GM11168 (cell line): Measurements from ENCODE around the gene ARL6IP6.
"Not testable (repeated sequence)": the region's sequence is repeated elsewhere in the genome, so short reads cannot be mapped to it uniquely, and the experiment has no call there.

Source experiments
- in situ Hi-C: fragments of 300-500 bp; cut with MboI; formaldehyde crosslinking; loops from one replicate; pipeline ENCODE4 v1.12.0; 2022; ENCODE audit warnings: low sequenced_read_pairs; ENCODE audit not compliant: unreplicated experiment

Gene ARL6IP6

DNA sequence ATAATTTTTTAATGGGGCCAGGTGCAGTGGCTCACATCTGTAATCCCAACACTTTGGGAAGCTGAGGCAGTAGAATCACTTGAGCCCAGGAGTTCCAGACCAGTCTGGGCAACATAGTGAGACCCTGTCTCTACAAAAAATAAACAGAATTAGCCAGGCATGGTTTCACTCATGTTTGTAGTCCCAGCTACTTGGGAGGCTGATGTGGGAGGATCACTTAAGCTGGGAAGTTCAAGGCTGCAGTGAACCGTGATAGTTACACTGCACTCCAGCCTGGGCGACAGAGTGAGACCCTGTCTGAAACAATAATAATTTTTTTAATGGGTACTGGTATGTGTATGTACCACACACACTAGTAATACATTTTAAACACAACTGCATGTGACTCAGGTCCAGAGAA lies 2.4 kb downstream of the ARL6IP6 start:
- in situ Hi-C loops = no loop called here

DNA sequence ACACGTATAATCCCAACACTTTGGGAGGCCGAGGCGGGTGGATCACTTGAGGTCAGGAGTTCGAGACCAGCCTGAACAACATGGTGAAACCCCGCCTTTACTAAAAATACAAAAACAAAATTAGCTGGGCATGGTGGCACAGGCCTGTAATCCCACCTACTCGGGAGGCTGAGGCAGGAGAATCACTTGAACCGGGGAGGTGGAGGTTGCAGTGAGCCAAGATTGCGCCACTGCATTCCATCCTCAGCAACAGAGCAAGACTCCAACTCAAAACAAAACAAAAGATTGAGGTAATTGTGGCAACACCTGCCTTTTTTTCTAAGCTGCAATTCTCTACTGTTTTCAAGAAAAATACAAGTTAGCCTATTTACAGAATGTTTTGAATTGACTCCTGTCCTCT lies 4.2 kb downstream of the ARL6IP6 start:
- in situ Hi-C loops = not testable (repeated sequence)

GRCh38 chr2:152723918-152724317 lies 5.5 kb downstream of the ARL6IP6 start:
- in situ Hi-C loops = no loop called here

DNA sequence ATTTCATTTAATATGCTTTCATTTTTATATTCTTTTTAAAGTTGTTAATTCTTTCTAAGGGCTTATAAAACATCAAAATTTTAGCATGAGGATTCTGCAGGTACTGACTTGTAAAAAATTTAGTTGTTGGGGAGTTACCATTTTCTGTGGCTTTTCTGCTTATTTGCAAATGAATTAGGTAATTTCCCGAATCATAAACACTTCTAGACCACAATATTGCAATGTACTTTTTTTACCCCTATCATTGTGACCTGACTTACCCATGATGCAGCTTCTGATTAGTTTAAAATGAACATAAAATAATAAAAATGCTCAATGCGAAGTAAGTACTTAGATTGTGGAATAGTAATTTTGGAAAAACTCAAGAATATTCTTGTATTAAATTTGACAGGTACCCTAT lies 11.4 kb downstream of the ARL6IP6 start:
- in situ Hi-C loops = no loop called here

DNA sequence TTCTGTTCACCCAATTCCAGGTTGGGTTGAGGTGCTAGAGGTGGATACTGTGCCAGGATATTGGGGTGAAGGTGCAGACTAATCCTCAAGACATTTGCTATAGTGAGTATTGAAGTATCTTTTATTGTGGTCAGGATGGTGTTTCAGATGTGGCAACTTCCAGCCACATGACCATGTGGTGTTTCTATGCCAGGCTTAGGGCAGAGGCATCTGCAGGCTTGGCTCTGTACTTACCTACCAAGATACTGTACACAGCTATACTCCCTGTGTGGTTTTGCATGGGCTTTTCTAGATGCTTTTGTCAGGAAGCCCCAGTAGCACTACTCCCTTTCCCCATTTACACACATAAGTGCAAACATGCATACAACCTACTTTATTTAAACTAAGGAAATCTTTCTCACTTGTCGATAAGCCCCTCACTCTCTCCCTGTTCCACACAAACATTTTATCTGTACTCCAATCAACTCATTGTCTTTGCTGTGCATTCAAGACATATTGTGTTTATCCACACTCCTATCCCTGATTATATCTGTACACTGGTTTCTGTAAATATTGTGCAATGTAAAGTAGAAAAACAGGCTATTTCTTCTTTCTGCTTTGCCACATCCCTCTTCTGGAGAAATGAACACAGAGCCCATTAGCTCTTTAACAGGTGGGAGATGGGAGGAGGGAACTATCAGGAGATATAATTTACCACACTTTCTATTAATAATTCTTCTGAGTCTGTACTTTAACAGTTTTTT lies 12.3 kb downstream of the ARL6IP6 start:
- in situ Hi-C loops = no loop called here

- in situ Hi-C loops = not testable (repeated sequence)
Measured at GRCh38 chr2:152737509-152737908, 19.1 kb downstream of the ARL6IP6 start.

GRCh38 chr2:152738438-152738837 lies 20.0 kb downstream of the ARL6IP6 start:
- in situ Hi-C loops = no loop called here

- in situ Hi-C loops = not testable (repeated sequence)
Measured at GRCh38 chr2:152739705-152740104, 21.3 kb downstream of the ARL6IP6 start.

- in situ Hi-C loops = no loop called here
Measured at GRCh38 chr2:152740743-152741328, 22.4 kb downstream of the ARL6IP6 start.

- in situ Hi-C loops = no loop called here
Measured at GRCh38 chr2:152743002-152743401, 24.6 kb downstream of the ARL6IP6 start.

DNA sequence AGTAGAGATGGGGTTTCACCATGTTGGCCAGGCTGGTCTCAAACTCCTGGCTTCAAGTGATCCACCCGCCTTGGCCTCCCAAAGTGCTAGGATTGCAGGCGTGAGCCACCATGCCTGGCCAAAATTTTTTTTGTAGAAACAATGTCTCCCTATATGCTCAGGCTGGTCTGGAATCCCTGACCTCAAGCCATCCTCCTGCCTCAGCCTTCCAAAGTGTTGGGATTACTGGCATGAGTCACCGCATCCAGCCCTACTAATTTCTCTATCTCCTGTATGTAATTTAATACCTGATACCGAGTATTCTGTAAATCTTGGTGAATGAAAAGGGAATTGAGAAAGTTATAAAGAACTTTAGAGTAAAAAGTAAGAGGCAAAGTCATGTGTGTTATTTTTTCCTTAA lies 29.3 kb downstream of the ARL6IP6 start:
- in situ Hi-C loops = not testable (repeated sequence)

GRCh38 chr2:152755029-152755428 lies 36.6 kb downstream of the ARL6IP6 start:
- in situ Hi-C loops = no loop called here

DNA sequence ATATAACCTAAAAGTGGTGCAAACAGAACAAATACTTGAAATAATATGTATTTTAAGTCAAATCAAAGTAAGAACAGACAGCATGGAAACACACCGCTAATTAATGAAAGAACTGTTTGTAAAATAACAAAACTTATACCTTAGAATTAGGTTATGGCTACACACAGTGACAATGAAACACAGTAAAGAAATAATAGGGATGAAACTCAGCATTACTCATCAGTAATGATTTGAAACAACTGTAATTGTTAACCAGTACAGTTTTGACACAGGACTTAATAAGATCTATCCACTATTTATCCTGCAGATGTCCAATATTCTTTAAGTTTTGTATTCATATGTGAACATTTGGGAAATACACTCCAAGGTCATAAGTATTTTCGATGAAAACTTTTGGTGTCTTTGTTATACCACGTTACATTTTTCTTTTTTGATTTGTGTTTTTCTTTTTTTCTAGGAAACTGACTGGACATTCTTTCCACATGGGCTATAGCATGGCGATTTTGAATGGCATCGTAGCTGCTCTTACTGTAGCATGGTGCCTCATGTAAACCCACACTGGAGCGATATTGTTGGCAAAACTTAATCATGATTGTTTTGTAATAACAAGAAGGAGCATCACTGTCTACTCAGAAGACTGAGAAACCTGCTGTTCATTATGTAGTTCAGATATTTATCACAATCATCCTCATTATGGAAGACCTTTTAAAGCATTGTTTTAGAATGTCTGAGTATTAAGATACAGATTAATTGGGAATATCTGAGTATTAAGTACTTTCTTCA lies 41.1 kb downstream of the ARL6IP6 start:
- in situ Hi-C loops = no loop called here

GRCh38 chr2:152761214-152761613 lies 42.8 kb downstream of the ARL6IP6 start:
- in situ Hi-C loops = no loop called here

- in situ Hi-C loops = no loop called here
Measured at GRCh38 chr2:152762202-152762601, 43.8 kb downstream of the ARL6IP6 start.

GRCh38 chr2:152763208-152763607 lies 44.8 kb downstream of the ARL6IP6 start:
- in situ Hi-C loops = not testable (repeated sequence)

GRCh38 chr2:152763651-152764050 lies 45.2 kb downstream of the ARL6IP6 start:
- in situ Hi-C loops = no loop called here

DNA sequence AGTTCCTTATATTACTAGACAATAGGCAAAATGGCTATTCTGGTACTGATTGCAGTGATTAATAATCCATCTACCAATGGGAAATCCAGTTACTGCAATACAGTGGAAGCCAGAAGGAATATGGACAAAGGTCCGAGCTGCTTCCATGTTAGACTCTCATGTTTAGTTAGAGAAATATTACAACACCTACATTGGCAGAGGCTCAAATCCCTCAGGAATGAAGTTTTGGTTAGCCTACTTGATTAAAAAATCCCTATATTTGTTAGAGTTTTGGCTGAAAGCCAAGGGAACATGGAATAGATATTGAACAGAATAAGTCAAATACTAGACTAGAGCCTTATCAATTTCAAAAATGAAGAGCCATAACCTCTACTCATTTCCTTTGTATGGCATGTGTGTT lies 48.5 kb downstream of the ARL6IP6 start:
- in situ Hi-C loops = no loop called here

GRCh38 chr2:152781175-152781574 lies 62.8 kb downstream of the ARL6IP6 start:
- in situ Hi-C loops = no loop called here

- in situ Hi-C loops = no loop called here
Measured at GRCh38 chr2:152782171-152782570, 63.8 kb downstream of the ARL6IP6 start.

DNA sequence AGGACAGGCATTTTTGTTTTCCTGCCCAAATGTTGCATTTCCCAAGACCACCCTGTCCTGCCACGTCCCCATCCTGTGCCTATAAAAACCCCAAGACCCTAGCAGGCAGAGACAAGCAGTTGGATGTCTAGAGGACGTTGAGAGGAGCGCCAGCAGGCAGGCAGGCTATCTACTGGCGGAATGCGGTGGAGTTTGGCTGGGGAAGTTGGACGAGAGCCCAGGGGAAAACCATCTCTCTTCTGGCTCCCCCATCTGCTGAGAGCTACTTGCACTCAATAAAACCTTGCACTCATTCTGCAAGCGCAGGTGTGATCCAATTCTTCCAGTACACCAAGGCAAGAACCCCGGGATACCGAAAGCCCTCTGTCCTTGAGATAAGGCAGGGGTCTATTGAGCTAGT lies 72.5 kb downstream of the ARL6IP6 start:
- in situ Hi-C loops = no loop called here
